Measurements from ENCODE around the gene TSPAN15. TPM values are rescaled to one million over a fixed set of nuclear protein-coding genes. Genes with fewer than 3 reads are reported as not detected.
A peak's percentile ranks its signal among the peaks of the same experiment; 100 is the strongest.

Gene TSPAN15
- total RNA-seq, 4 donors from 2014 or later, result 97.7 to 152 (median 148) TPM

DNA sequence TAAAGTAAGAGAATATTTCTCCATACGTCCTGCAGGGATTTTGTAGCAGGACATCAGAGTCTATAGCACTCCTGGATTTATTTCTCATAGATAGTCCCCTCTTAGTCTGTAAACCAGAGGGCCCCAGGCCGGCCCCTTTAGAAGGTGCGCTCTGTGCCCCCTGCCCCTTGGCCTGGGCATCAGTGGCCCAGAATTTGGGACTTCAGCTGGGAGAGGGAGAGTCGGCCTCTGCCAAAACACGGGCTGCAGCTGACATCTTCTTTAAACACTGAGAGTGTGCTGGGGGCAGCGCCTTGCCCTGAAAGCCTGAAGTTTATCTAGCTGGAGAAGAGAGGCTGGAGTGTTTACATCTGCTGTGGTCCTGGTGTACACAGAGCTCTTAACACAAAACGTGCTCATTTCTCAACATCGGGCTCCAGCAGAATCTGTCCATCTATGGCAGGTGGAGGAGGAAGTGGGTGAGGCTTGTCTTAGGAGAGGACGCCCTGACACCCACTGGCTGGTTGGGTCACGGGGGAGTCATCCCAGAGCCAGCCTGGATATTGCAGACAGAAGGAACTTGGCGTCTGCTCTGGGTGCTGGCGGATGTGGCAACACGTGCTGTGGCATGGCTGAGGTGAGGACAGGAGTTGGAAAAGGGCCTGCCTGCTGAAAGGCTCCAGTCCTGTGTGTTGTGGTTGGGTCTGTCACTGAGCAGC, 29.5 kb upstream of the TSPAN15 start:
- in situ Hi-C loops (cut with MboI; ENCODE audit: low pct_ligation_motif_present in 1 of 4, low pct_unique_long_range_greater_than_20kb in 1 of 4, low sequenced_read_pairs in 3 of 4) (loop anchor here in 3 of 4 donors (5.0 to 25.0 kb wide), 2 partner anchors 81 to 216 kb away; partner anchors contain the start of gene FAM241B (in 2 of the 3)), intact Hi-C loops (cut with DNase I; ENCODE audit: low total_unique reads) (no loop called here)
- Histone ChIP-seq H3K36me3 (no peaks in the 10 kb centered on the region), H3K4me3 (no peak overlapping the region), H3K27ac (peak overlapping the region; percentile 69 to 94 (median 84)), H3K9me3 (no peaks in the 10 kb centered on the region), H3K4me1 (peaks cover 32 to 73% (median 56%) of the 10 kb centered on the region in 4 donors), H3K27me3 (no peaks in the 10 kb centered on the region)
- 53 to 58% methylated on average over 2 to 13 of the region's 13 CpGs for WGBS, 2 donors (ENCODE audit: low coverage in 1 of 2)
- peak in 2 of 3 donors; percentile 46 to 54 for TF ChIP-seq POLR2AphosphoS5 (IDR thresholded peaks at IDR 0.05)
- no peak for TF ChIP-seq POLR2A (IDR thresholded peaks at IDR 0.05)
- peak; percentile 64 for DNase-seq

DNA sequence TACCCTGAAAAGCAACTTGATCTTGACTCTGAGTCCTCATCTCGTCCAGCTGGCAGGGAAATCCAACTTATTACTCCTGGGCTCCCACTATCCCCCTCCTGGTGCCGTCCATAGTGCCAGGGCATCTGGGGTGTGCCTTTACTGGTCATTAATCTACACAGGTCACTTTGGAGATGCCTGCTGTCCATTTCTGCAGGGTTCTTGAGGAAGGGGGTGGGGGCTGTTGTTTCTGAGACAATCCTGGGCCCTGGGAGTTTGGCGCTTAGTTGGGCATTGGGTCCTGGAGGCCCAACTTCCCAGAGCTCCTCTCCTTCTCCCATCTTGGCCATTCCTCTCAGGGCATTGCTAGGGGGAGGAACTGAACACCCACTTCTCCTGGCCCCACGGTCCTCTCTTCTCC, 28.6 kb upstream of the TSPAN15 start:
- H3K9me3 ChIP-seq, result no peaks in the 10 kb centered on the region
- H3K27ac ChIP-seq, result peak overlapping the region; percentile 68 to 94 (median 84)
- no peak for DNase-seq
- intact Hi-C loops (cut with DNase I; ENCODE audit: low total_unique reads) (no loop called here), in situ Hi-C loops (cut with MboI; ENCODE audit: low pct_ligation_motif_present in 1 of 4, low pct_unique_long_range_greater_than_20kb in 1 of 4, low sequenced_read_pairs in 3 of 4) (loop anchor here in 3 of 4 donors (5.0 to 25.0 kb wide), 2 partner anchors 80 to 215 kb away; partner anchors contain the start of gene FAM241B (in 2 of the 3))
- H3K4me1 ChIP-seq, result peaks cover 33 to 70% (median 53%) of the 10 kb centered on the region in 4 donors
- H3K27me3 ChIP-seq, result no peaks in the 10 kb centered on the region
- no peak overlapping the region for H3K4me3 ChIP-seq
- TF ChIP-seq, protein P1, sequence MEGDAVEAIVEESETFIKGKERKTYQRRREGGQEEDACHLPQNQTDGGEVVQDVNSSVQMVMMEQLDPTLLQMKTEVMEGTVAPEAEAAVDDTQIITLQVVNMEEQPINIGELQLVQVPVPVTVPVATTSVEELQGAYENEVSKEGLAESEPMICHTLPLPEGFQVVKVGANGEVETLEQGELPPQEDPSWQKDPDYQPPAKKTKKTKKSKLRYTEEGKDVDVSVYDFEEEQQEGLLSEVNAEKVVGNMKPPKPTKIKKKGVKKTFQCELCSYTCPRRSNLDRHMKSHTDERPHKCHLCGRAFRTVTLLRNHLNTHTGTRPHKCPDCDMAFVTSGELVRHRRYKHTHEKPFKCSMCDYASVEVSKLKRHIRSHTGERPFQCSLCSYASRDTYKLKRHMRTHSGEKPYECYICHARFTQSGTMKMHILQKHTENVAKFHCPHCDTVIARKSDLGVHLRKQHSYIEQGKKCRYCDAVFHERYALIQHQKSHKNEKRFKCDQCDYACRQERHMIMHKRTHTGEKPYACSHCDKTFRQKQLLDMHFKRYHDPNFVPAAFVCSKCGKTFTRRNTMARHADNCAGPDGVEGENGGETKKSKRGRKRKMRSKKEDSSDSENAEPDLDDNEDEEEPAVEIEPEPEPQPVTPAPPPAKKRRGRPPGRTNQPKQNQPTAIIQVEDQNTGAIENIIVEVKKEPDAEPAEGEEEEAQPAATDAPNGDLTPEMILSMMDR (IDR thresholded peaks at IDR 0.05), result no peak
- TF ChIP-seq POLR2AphosphoS5 (IDR thresholded peaks at IDR 0.05) (no peak), POLR2A (IDR thresholded peaks at IDR 0.05) (no peak), EP300 (IDR thresholded peaks at IDR 0.05; ENCODE audit: low read depth) (no peak)
- H3K36me3 ChIP-seq, result no peaks in the 10 kb centered on the region
- 84 to 100% methylated on average over 2 to 4 of the region's 4 CpGs for WGBS, 2 donors (ENCODE audit: low coverage in 1 of 2)

DNA sequence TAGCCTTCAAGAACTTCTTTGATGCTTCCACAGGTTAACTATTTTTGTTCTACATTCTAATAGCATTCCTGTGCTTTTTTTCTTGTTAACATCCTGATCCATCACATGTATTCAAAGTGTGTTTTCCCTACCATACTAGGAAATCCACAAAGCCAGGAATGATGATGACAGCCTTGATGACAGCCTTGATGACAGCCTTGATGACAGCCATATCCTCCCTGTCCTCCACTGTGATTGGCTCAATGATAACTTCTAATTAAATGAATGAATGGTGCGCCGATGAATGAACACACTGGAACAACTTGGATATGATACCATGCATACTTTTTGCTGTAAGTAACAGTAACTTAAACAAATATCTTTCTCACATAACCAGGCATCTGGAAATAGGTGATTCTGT, 26.2 kb upstream of the TSPAN15 start:
- H3K36me3 ChIP-seq, result no peaks in the 10 kb centered on the region
- WGBS, 2 donors (ENCODE audit: low coverage in 1 of 2), result 94 to 96% methylated on average over 2 of the region's 2 CpGs
- H3K9me3 ChIP-seq, result no peaks in the 10 kb centered on the region
- no peak for TF ChIP-seq EP300 (IDR thresholded peaks at IDR 0.05; ENCODE audit: low read depth)
- TF ChIP-seq POLR2AphosphoS5 (IDR thresholded peaks at IDR 0.05), result no peak
- TF ChIP-seq POLR2A (IDR thresholded peaks at IDR 0.05), result no peak
- TF ChIP-seq, protein P1 (IDR thresholded peaks at IDR 0.05), result no peak
- peaks cover 14 to 51% (median 32%) of the 10 kb centered on the region in 4 donors for H3K4me1 ChIP-seq
- H3K27me3 ChIP-seq, result no peaks in the 10 kb centered on the region
- intact Hi-C loops (cut with DNase I; ENCODE audit: low total_unique reads) (no loop called here), in situ Hi-C loops (cut with MboI; ENCODE audit: low pct_ligation_motif_present in 1 of 4, low pct_unique_long_range_greater_than_20kb in 1 of 4, low sequenced_read_pairs in 3 of 4) (loop anchor here in 1 of 4 donors (5.0 kb wide), 1 partner anchor 82 kb away; no protein-coding TSS in a partner anchor)
- peak overlapping the region; percentile 77 to 82 (median 79) for H3K27ac ChIP-seq
- DNase-seq, result no peak
- H3K4me3 ChIP-seq, result no peak overlapping the region

DNA sequence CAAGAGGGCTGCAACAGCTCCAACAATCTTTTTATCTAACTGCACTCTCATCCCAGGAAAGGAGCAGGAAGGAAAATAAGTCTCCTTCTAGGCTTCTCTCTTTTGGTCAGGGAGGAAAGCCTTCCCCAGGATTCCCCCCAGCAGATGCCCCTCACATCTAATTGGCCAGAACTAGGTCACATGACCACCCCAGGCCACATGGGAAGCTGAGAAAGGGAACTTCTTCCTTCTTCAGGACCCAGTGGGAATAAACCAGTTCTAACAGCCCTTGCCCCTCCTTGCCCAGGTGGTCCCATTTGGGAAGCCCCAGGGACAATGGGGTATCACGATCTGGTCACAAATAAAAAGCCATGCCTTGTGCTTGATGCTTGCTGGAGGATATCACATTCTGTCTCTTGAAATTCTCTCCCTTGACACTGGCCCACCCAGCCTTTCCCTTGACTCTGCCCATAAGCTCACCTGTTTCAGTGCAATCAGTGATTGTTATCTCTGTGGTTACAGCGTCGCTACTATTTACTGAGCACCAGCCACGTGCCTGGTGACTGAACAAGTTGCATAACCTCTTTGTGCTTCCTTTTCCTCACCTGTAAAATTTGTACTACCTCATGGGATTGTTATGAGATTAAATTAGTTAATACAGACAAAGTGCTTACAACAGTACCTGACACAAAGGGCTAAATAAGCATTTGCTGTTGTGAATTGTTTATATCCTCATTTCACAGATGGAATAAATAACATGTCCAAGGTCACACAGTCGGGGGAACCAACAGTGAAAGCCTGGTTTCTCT, 25.6 kb upstream of the TSPAN15 start:
- in situ Hi-C loops (cut with MboI; ENCODE audit: low pct_ligation_motif_present in 1 of 4, low pct_unique_long_range_greater_than_20kb in 1 of 4, low sequenced_read_pairs in 3 of 4) (loop anchor here in 1 of 4 donors (5.0 kb wide), 1 partner anchor 82 kb away; no protein-coding TSS in a partner anchor), intact Hi-C loops (cut with DNase I; ENCODE audit: low total_unique reads) (loop anchor here (2.0 kb wide), 1 partner anchor 83 kb away; no protein-coding TSS in a partner anchor)
- no peak overlapping the region for H3K4me3 ChIP-seq
- H3K9me3 ChIP-seq, result no peaks in the 10 kb centered on the region
- peak overlapping the region; percentile 77 to 82 (median 79) for H3K27ac ChIP-seq
- TF ChIP-seq, protein P1 (IDR thresholded peaks at IDR 0.05), result no peak
- peak in 1 of 3 donors; percentile 52 for TF ChIP-seq POLR2AphosphoS5 (IDR thresholded peaks at IDR 0.05)
- H3K36me3 ChIP-seq, result no peaks in the 10 kb centered on the region
- peaks cover 14 to 48% (median 30%) of the 10 kb centered on the region in 4 donors for H3K4me1 ChIP-seq
- peak; percentile 73 for DNase-seq
- 38 to 60% methylated on average over 1 to 5 of the region's 5 CpGs for WGBS, 2 donors (ENCODE audit: low coverage in 1 of 2)
- no peaks in the 10 kb centered on the region for H3K27me3 ChIP-seq
